GM12801 (cell line): ENCODE measurements around the gene MIGA2.

Experiments
- CTCF ChIP-seq: IDR thresholded peaks from one replicate; pipeline ENCODE4 v1.5.1; 2011; ENCODE audit warnings: control low read depth; ENCODE audit not compliant: insufficient read length; ENCODE audit errors: extremely low read depth

Gene MIGA2

GRCh38 chr9:129094387-129095169, 58.2 kb downstream of the MIGA2 start:
- TF ChIP-seq CTCF, result no peak

- no peak for TF ChIP-seq CTCF
These were observed 58.8 kb downstream of the MIGA2 start for GRCh38 chr9:129095170-129095667.

- TF ChIP-seq CTCF, result no peak
These were observed 59.5 kb downstream of the MIGA2 start for GRCh38 chr9:129095908-129096307.

GRCh38 chr9:129097671-129098306, 61.4 kb downstream of the MIGA2 start:
- no peak for TF ChIP-seq CTCF

- no peak for TF ChIP-seq CTCF
These were observed 61.9 kb downstream of the MIGA2 start for GRCh38 chr9:129098328-129098727.

GRCh38 chr9:129100383-129101169, 64.2 kb downstream of the MIGA2 start:
- no peak for TF ChIP-seq CTCF

GRCh38 chr9:129101279-129101678, 64.9 kb downstream of the MIGA2 start:
- TF ChIP-seq CTCF, result no peak
